Skin of body (tissue), 2 donors: ENCODE results near the gene SLC6A17. TPM values are rescaled to one million over a fixed set of nuclear protein-coding genes. Genes with fewer than 3 reads are reported as not detected.

Source experiments
- DNase-seq: peaks from one replicate; lab custom pipeline; 2025; lab: John Stamatoyannopoulos, UW
- total RNA-seq: library from RNA; depleted of rRNA; stranded (reverse); fragments of >200 nt; gene quantifications from one replicate; pipeline ENCODE4 v1.2.3, GENCODE V29; 2014

The SLC6A17 gene
- total RNA-seq, result 0.79 TPM

- no peak for DNase-seq
Observed at GRCh38 chr1:110150330-110151174, at the start of gene SLC6A17. Gene SLC6A17 (plus strand): TSS chr1:110150494. CDS start chr1:110166930, 16,436 bp downstream.

- no peak for DNase-seq
Observed at GRCh38 chr1:110102081-110102480, 48.2 kb upstream of the SLC6A17 start.

GRCh38 chr1:110106013-110106941 lies 44.0 kb upstream of the SLC6A17 start:
- DNase-seq, result peak; percentile 19

GRCh38 chr1:110107867-110108469 lies 42.3 kb upstream of the SLC6A17 start:
- DNase-seq, result no peak

- DNase-seq, result no peak
Observed at GRCh38 chr1:110111081-110111480, 39.2 kb upstream of the SLC6A17 start.

GRCh38 chr1:110112143-110112542 lies 38.2 kb upstream of the SLC6A17 start, which contains the start of gene UBL4B:
Gene UBL4B (plus strand): TSS chr1:110112443. CDS start chr1:110112535, 92 bp downstream.
- DNase-seq, result no peak

GRCh38 chr1:110112656-110113055 lies 37.6 kb upstream of the SLC6A17 start:
- no peak for DNase-seq

GRCh38 chr1:110113551-110113950 lies 36.7 kb upstream of the SLC6A17 start:
- DNase-seq, result no peak

- no peak for DNase-seq
Observed at GRCh38 chr1:110114173-110114572, 36.1 kb upstream of the SLC6A17 start.

GRCh38 chr1:110114784-110115183 lies 35.5 kb upstream of the SLC6A17 start:
- no peak for DNase-seq

- no peak for DNase-seq
Observed at GRCh38 chr1:110118636-110119396, 31.5 kb upstream of the SLC6A17 start.

GRCh38 chr1:110119843-110120242 lies 30.5 kb upstream of the SLC6A17 start:
- no peak for DNase-seq

GRCh38 chr1:110120960-110121561 lies 29.2 kb upstream of the SLC6A17 start:
- no peak for DNase-seq

GRCh38 chr1:110123224-110123623 lies 27.1 kb upstream of the SLC6A17 start:
- DNase-seq, result peak; percentile 11

- no peak for DNase-seq
Observed at GRCh38 chr1:110125810-110126209, 24.5 kb upstream of the SLC6A17 start.

- no peak for DNase-seq
Observed at GRCh38 chr1:110130113-110130591, 20.1 kb upstream of the SLC6A17 start.

- no peak for DNase-seq
Observed at GRCh38 chr1:110130989-110131388, 19.3 kb upstream of the SLC6A17 start.

GRCh38 chr1:110132682-110133081 lies 17.6 kb upstream of the SLC6A17 start:
- no peak for DNase-seq

- DNase-seq, result no peak
Observed at GRCh38 chr1:110133436-110133835, 16.9 kb upstream of the SLC6A17 start.

GRCh38 chr1:110134050-110134595 lies 16.2 kb upstream of the SLC6A17 start:
- DNase-seq, result no peak
